Measurements from ENCODE around the gene CT47A1.
"Not testable (repeated sequence)": the region's sequence is repeated elsewhere in the genome, so short reads cannot be mapped to it uniquely, and the experiment has no call there.

Gene CT47A1

DNA sequence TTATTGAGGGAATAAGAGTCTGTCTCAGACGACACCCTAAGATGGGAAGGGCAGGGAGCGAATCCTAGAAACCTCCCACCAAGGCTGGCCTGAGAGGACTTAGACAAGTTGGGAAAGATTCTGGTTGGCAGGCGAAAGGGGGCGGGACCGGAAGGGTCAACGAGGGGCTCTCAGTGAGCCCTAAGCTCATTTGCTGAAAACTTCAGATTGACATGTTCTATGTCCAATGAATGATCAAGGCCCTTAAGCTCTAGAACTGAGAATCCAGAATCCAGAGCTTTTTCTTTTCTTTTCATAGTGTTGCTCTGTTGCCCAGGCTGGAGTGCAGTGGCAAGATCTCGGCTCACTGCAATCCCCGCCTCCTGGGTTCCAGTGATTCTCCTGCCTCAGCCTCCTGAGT lies at the start of gene CT47A1:
Gene CT47A1 (minus strand): TSS at position 101 of the 400 bp plus-strand sequence. CDS start 231 bp downstream, outside the sequence.
- DNase-seq = not testable (repeated sequence)

DNA sequence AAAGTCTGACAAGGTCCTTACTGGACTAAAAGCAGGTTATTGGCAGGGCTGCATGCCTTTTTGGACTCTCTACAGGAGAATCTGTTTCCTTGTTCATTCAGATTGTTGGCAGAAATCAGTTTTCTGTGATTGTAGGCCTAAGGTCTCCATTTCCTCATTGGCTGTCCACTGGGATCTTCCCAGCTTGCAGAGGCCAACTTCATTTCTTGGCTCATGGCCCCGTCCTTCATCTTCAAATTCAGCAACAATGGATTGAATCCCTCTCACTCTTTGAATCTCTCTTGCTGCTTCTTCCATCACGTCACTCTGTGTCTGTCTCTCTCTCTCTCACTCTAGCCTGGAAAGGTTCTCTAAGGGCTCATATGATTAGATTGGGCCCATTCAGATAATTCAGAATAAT lies 47.0 kb upstream of the CT47A1 start:
- no peak for DNase-seq

DNA sequence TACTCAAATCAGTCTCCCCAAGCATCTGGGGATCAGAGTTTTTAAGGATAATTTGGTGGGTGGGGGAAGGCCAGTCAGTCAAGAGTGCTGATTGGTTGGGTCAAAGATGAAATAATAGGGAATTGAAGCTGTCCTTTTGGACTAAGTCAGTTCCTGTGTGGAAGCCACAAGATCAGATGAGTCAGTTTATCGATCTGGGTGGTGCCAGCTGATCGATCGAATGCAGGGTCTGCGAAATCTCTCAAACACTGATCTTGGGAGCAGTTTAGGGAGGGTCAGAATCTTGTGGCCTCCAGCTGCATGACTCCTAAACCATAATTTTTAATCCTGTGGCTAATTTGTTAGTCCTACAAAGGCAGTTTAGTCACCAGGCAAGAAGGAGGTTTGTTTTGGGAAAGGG lies 44.5 kb upstream of the CT47A1 start:
- no peak for DNase-seq

DNA sequence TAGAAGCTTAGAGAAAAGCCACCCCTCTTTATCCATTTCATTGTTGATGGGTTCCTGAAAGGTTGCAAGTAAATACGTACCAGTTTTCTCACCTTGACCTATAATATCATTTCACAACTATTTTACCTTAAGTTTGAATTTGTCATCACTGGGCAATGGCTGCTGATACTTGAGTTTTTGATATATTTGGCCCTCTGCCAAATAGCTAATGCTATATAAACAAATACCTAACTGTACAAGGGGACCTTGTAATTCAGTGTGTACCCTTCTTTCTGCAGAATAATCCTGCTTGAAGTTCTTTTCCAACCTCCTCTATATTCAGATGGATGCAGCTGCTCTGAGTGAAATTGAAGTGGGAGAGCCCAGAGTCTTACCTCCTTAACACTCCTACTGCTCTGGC lies 42.9 kb upstream of the CT47A1 start:
- DNase-seq = no peak

DNA sequence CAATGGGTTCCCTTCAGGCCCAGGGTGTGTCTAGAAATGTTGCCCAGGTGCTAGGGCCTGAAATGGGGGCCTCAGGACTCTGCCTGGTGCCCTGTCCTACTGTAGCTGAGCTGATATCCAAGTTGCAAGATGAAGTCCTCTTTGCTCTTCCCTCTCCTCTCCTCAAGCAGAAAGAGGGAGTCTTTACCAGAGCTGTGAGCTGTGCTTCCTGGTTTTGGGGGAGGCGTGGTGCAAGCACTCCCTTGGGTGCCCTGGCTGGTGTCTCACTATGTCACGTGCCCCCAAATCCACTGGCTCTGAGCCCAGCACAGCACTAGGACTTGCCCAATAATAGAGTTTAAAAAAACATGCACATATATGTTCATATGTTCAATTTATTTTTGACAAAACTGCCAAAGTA lies 29.3 kb upstream of the CT47A1 start:
- DNase-seq = no peak

DNA sequence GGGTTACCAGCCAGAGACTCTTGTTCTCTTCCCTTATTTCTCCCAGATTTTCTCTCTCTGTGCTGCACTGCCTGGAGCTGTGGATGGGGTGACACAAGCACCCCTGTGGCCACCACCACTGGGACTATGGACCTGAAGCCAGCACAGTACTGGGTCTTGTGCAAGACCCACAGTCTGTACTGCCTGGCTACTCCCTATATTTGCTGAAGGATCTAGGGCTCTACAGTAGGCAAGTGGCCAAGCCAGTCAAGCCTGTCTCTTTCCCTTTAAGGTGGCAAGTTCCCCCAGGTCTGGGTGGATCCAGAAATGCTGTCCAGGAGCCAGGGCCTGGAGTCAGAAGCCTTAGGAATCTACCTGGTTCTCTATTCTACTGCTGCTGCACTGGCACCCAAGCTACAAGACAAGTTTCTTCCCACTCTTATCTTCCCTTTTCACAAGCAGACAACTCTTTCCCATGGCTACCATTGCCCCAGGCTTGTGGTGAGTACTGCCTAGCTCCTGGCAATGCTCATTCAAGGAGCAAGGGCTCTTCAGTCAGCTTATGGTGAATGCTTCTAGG lies 28.4 kb upstream of the CT47A1 start:
- no peak for DNase-seq

DNA sequence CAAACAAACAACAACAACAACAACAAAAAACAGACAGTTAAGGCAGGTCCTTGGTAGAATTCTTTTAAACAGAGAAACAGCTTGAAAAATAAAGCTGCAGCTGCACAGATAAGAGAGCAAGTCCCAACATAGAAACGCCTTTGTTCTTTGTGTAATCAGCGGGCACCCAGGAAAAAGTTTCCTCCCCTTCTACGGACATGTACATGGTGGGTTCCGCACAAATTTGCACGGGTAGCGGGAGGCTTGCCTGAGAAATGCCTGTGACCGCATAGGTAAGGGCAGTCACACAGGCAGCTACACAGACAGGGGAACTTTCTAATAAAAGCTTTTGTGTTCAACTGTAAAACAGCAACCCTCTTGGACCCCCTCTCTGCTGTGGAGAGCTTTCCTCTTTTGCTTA lies 25.7 kb upstream of the CT47A1 start:
- DNase-seq = no peak

DNA sequence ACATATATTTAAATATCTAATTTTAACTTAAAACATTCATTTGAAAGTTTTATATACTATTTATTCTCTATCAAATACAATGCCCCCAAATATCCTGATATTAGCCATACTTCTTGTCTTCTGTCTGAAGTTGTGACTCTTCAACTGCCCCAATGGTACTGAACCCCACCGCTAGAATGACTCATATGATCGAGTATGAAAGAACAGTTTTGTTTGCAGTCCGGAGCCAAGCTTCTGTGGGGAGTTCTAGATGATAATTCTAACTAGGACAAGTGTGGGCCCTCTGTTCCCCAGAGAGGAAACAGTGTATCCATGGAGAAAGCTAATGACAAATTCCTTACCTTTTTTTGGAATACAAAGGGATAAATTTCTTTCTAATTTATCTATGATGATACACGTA lies 24.7 kb upstream of the CT47A1 start:
- no peak for DNase-seq

DNA sequence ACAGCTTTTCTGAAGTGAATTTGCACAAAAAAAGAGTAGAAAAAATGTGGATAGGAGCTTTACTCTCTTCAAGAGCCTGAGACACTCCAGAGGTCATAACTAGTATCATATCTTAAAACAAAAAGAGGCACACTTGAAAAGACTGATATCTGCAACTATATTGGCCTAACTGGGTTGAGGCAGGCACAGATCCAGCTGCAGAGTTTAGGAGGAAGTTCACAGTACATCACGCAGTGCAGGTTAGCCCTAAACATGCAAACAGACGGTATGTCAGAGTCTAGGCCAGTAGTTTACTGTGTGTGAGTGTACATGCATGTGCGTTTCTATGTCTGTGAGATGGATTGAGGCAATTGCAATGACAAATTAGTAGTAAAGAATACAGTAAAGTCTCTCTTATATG lies 24.2 kb upstream of the CT47A1 start:
- DNase-seq = no peak

DNA sequence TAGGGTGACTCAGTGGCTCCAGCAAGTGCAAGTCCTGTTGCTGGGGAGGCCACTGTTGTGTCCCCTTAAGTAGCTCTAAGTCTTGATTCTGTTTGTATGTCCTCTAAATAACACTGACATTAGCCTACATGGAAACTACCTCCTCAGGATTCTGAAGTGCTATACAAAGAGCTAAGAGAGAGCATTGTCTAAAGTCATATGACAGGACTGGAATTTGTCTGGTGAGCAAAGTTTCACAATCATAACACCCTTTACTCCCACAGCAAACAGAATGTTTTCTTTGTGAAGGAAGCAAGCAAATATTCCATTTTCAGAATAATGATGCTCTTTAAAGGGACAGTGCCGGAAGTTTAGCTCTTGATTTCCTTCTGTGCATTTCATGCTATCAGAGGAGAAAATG lies 23.4 kb upstream of the CT47A1 start:
- no peak for DNase-seq

DNA sequence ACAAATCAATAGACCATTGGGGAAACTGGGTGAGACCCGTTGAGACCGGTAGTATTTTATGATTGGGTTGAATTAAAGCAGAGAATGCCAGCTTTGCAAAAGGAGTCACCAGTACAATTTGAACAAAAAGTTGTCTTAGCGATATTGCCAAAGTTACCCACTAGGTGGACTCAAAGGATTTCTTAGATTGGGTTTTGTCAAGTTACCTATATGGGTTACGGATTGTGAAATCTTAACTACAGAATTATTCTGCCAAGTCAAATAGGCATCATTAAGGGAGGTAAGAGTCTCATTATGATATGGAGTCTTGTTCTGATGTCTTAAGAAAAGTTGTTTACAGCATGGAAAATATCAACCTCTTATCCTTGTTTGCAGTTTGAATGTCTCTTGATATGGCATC lies 15.0 kb upstream of the CT47A1 start:
- no peak for DNase-seq

DNA sequence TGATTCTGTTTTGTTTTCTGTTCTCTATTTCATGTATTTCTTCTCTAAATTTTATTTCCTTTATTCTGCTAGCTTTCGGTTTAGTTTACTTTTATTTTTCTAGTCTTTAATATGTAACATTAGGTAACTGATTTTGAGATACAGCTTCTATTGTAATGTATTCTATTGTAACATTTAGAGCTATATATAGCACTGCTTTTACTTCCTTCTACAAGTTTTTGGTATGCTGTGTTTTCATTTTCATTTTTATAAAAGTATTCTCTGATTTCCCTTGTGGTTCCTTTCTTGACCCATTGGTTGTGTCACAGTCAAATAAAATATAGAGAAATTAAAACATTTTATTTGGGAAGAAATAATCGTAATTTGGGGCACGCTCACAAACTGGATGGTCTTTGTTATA lies 13.9 kb upstream of the CT47A1 start:
- DNase-seq = no peak

DNA sequence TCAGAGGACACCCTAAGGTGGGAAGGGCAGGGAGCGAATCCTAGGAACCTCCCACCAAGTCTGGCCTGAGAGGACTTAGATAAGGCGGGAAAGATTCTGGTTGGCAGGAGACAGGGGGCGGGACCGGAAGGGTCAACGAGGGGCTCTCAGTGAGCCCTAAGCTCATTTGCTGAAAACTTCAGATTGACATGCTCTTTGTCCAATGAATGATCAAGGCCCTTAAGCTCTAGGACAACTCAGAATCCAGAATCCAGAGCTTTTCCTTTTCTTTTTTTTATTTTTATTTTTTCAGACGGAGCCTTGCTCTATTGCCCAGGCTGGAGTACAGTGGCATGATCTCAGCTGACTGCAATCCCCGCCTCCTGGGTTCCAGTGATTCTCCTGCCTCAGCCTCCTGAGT lies 29.1 kb downstream of the CT47A1 start, which contains the start of gene CT47A7:
Gene CT47A7 (minus strand): TSS at position 101 of the 400 bp plus-strand sequence. CDS start 255 bp downstream, outside the sequence.
- not testable (repeated sequence) for DNase-seq
